NT2/D1 (cell line): ENCODE measurements around the gene ARHGAP10.

ENCODE experiments used
- DNase-seq: peaks from one replicate; pipeline ENCODE4 v3.0.0-alpha.2; 2011; ENCODE audit warnings: low read depth, low spot score
- H3K27me3 ChIP-seq: 2 replicates; pipeline ENCODE4 v1.6.0; 2011; ENCODE audit warnings: mild to moderate bottlenecking; ENCODE audit not compliant: insufficient read length, insufficient read depth
- H3K36me3 ChIP-seq: 2 replicates; pipeline ENCODE4 v1.6.1; 2011; ENCODE audit warnings: mild to moderate bottlenecking, low read length, mixed read lengths; ENCODE audit not compliant: insufficient read depth, insufficient read length
- H3K4me1 ChIP-seq: 2 replicates; pipeline ENCODE4 v1.5.1; 2011; ENCODE audit not compliant: insufficient read depth, insufficient read length
- H3K4me3 ChIP-seq: 2 replicates; pipeline ENCODE4 v1.5.1; 2011; ENCODE audit warnings: low read depth; ENCODE audit not compliant: insufficient read length
- H3K9ac ChIP-seq: 2 replicates; pipeline ENCODE4 v1.6.0; 2011; ENCODE audit warnings: low read depth; ENCODE audit not compliant: insufficient read length
- H3K9me3 ChIP-seq: 2 replicates; pipeline ENCODE4 v1.5.1; 2011; ENCODE audit warnings: mild to moderate bottlenecking, low read length; ENCODE audit not compliant: insufficient read depth
- SUZ12 ChIP-seq: IDR thresholded peaks from 2 replicates; pipeline ENCODE4 v1.6.1; 2011; ENCODE audit not compliant: insufficient read length, insufficient read depth; ENCODE audit errors: extremely low read depth
- YY1 ChIP-seq: IDR thresholded peaks from 2 replicates; pipeline ENCODE4 v1.6.1; 2011; ENCODE audit not compliant: insufficient read length, insufficient read depth
- ZNF274 ChIP-seq: IDR thresholded peaks from 2 replicates; pipeline ENCODE4 v1.6.1; 2011; ENCODE audit warnings: mild to moderate bottlenecking, low read depth, low read length

Gene ARHGAP10

DNA sequence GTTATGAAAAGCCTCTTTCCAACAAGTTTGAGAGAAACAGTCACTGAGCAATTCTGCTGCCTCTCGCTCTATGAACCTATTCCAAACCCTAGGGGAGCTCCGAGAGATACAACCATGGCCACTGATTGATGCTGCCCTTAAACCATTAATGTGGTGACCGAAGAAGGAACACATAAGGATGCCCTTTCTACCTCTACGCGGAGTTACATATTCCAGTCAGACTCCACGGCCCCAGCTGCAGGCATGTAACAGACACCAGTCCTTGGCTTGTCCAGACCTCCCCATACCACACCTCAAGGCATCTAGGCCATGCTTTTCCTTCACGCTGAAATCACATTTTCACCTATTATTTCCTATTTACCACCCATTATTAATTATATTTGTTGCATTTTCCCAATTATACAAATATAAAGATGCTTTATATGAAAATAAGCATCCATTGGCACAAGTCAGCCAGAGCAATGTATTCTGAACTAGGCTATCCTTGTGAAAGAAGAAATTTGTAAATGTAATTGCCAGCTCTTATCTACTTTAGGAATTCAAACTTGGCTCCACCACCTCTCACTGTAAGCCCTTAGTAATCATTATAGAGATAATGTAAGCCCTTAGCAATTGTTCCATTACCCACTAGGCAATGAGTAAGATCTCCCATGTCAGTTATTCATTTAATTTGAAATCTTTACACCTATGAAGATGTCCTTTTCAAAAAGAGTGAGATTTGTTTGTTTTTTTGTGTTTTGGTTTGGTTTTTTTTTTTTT lies 371.9 kb downstream of the ARHGAP10 start:
- Histone ChIP-seq H3K4me1 (no peaks in the 10 kb centered on the region), H3K9ac (no peak overlapping the region), H3K27me3 (no peaks in the 10 kb centered on the region), H3K36me3 (no peaks in the 10 kb centered on the region), H3K4me3 (no peak overlapping the region), H3K9me3 (no peaks in the 10 kb centered on the region)
- no peak for DNase-seq
- TF ChIP-seq SUZ12 = no peak
- no peak for TF ChIP-seq YY1
- no peak for TF ChIP-seq ZNF274

DNA sequence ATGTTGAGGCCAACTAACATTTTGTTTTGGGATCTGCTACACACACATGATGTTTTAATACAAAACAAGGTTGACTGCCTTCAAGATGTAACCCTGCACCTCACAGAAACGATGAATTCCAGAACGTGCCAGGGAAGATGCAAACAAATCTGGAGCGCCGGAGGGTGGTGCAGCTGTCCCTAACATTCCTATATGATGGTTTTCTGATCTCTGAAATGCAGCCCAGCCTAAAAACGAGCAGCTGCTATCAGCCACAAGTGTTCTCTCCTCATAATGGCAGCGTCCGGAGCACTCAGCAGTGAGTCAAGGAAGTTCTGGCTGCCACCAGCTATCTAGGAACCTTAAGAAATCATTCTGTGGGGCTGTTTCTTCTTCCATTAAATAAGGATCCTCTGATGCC lies 376.9 kb downstream of the ARHGAP10 start:
- Histone ChIP-seq H3K27me3 (no peaks in the 10 kb centered on the region), H3K9ac (no peak overlapping the region), H3K9me3 (no peaks in the 10 kb centered on the region), H3K36me3 (no peaks in the 10 kb centered on the region), H3K4me3 (no peak overlapping the region), H3K4me1 (no peaks in the 10 kb centered on the region)
- no peak for DNase-seq
- TF ChIP-seq SUZ12 = no peak
- no peak for TF ChIP-seq ZNF274
- TF ChIP-seq YY1 = no peak

DNA sequence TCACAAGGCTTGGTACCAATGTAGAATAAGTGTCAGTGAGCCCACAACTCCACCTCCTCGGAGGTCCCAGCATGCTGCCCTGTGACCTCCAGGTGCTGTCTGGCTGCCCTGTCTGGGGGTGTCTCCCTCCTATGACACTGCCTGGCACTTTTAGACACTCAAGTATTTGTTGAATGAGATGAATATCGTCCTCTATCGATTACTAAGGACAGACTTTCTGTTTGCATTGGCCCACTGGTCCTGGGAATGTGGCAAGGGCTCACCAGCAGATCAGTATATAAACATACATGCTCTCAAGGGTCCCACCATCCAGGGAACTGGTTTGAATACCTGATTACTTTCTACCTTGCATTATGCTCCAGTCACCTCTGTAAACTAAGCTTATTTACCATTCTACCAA lies 377.3 kb downstream of the ARHGAP10 start:
- TF ChIP-seq ZNF274 = no peak
- TF ChIP-seq SUZ12 = no peak
- no peak for TF ChIP-seq YY1
- no peak for DNase-seq
- Histone ChIP-seq H3K4me3 (no peak overlapping the region), H3K9ac (no peak overlapping the region), H3K27me3 (no peaks in the 10 kb centered on the region), H3K36me3 (no peaks in the 10 kb centered on the region), H3K4me1 (no peaks in the 10 kb centered on the region), H3K9me3 (no peaks in the 10 kb centered on the region)

DNA sequence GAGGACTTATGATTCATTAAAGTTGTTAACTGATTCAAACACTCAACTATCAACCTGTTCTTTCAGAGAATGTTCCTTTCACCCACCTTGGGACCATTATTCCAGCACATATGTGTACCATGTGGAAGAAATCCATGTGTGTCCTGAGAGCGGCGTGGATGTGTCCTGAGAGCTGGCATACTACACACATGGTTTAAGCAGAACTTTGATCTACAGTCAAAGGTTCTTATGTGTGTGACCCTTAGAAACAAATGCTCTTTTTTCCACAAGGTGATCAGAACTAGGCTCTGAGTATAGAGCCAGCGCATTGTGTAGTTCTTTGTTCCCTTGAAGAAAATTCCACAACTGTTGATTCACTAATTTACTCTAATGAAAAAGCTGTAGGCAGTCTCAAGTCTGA lies 378.3 kb downstream of the ARHGAP10 start:
- H3K4me1 ChIP-seq = no peaks in the 10 kb centered on the region
- TF ChIP-seq YY1 (no peak), ZNF274 (no peak), SUZ12 (no peak)
- no peak for DNase-seq
- no peak overlapping the region for H3K9ac ChIP-seq
- no peaks in the 10 kb centered on the region for H3K36me3 ChIP-seq
- H3K4me3 ChIP-seq = no peak overlapping the region
- H3K9me3 ChIP-seq = no peaks in the 10 kb centered on the region
- no peaks in the 10 kb centered on the region for H3K27me3 ChIP-seq

DNA sequence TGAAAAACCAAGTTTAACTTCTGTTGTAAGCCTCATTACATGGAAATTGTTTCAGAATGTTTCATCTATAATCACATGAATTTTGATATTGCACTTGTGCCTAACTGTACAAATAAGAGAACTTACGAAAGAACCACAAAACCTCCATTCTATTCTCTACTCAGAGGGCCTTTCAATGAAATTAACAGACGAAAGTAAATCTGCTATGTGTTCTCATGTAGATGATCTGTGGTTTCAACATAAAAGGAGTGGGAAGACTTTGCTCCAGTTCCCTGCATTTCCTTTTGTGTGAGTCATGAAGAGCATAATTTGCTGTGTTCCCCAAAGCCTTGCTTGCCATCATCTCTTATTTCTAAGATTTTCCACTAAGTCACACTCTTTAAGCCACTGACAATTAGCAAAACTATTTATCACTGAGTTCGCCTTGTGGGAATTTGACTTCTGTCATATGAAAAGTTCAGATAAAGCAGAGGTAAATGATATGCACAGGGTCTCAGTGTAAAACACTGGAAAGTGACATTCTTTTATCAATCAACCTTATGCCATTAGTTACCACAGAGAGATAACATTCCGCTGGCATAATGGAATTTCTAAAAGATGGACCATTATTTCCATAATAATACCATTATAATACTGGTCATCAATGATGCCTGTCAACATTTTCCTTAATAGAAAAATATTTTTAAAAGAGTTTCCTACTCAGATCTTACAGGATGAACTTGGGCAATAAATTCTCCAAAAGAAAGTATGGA lies 380.5 kb downstream of the ARHGAP10 start:
- DNase-seq = peak; percentile 16
- TF ChIP-seq ZNF274 (no peak), YY1 (no peak), SUZ12 (no peak)
- no peak overlapping the region for H3K9ac ChIP-seq
- H3K4me1 ChIP-seq = no peaks in the 10 kb centered on the region
- no peaks in the 10 kb centered on the region for H3K27me3 ChIP-seq
- no peaks in the 10 kb centered on the region for H3K36me3 ChIP-seq
- no peak overlapping the region for H3K4me3 ChIP-seq
- no peaks in the 10 kb centered on the region for H3K9me3 ChIP-seq

DNA sequence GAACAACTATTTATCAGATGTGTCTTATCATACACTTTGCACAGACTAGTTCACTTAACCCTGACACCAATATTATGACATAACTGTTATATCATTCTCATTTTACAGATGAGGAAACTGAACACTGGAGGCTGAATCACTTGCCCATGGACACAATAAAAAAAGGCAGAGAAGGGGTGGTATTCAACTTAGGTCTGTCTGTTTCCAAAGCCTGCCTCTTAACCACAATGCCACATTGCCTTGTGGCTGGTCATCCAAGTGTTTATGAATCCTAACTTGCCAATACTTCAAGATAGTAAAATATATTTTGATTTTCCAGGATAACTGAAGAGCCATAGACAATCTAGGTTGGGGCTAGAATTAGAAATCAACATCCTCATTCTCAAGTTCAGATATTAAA lies 382.5 kb downstream of the ARHGAP10 start:
- DNase-seq = no peak

DNA sequence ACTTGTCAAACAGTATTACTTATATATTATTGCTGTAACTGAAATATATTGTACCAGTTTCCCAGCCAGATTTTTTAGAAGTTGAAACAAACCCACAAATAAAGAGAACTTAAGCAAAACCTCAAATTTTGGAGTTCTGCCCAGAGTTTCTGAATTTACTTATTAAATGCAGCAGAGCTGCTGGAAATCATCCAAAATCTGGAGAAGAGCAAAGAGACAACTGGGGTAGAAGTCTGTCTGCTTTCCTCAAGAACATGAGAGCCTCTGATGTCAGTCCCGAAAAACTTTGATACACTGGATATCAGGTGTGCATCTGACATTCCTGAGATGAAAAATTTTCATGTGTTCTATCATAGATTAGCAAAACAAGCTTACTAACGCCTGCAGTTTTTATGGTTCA lies 384.4 kb downstream of the ARHGAP10 start:
- Histone ChIP-seq H3K4me1 (no peaks in the 10 kb centered on the region), H3K9me3 (no peaks in the 10 kb centered on the region)
- DNase-seq = no peak

More for the DNA sequence above, 382.5 kb downstream of the ARHGAP10 start:
- Histone ChIP-seq H3K9me3 (no peaks in the 10 kb centered on the region), H3K4me3 (no peak overlapping the region), H3K4me1 (no peaks in the 10 kb centered on the region), H3K27me3 (no peaks in the 10 kb centered on the region), H3K9ac (no peak overlapping the region), H3K36me3 (no peaks in the 10 kb centered on the region)
- TF ChIP-seq SUZ12 (no peak), YY1 (no peak), ZNF274 (no peak)

More for the DNA sequence above, 384.4 kb downstream of the ARHGAP10 start:
- H3K36me3 ChIP-seq = no peaks in the 10 kb centered on the region
- no peaks in the 10 kb centered on the region for H3K27me3 ChIP-seq
- no peak overlapping the region for H3K4me3 ChIP-seq
- no peak overlapping the region for H3K9ac ChIP-seq
- TF ChIP-seq SUZ12 = no peak
- TF ChIP-seq YY1 = no peak
- TF ChIP-seq ZNF274 = no peak
